ENCODE results near the gene RIC1. TPM values are rescaled to one million over a fixed set of nuclear protein-coding genes. Genes with fewer than 3 reads are reported as not detected.

RIC1 gene
- total RNA-seq, 2 donors from 2014 or later = 12.8 to 17.9 TPM

DNA sequence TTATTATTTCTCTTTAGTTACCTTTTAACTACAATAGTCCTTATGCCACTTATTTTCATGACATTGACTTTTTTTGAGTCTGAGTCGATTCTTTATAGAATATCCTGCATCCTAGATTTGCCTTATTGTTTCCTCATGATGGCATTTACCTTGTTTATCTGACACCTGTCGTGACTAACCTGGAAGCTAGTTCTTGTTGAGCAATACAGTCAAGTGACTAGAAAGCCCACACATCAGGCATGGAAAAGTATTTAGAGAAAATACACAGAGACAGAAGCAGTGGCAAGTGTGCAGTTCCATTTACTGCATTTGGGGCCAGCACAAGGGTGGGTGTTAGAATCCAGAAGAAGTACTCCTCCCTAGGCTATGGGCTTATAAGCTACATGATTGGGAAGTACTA is 106.2 kb downstream of the RIC1 start:
- H3K4me3 ChIP-seq = no peak overlapping the region
- no peak overlapping the region for H3K27ac ChIP-seq
- H3K9me3 ChIP-seq = no peaks in the 10 kb centered on the region
- H3K4me1 ChIP-seq = no peaks in the 10 kb centered on the region
- DNase-seq = no peak
- TF ChIP-seq, protein P1, sequence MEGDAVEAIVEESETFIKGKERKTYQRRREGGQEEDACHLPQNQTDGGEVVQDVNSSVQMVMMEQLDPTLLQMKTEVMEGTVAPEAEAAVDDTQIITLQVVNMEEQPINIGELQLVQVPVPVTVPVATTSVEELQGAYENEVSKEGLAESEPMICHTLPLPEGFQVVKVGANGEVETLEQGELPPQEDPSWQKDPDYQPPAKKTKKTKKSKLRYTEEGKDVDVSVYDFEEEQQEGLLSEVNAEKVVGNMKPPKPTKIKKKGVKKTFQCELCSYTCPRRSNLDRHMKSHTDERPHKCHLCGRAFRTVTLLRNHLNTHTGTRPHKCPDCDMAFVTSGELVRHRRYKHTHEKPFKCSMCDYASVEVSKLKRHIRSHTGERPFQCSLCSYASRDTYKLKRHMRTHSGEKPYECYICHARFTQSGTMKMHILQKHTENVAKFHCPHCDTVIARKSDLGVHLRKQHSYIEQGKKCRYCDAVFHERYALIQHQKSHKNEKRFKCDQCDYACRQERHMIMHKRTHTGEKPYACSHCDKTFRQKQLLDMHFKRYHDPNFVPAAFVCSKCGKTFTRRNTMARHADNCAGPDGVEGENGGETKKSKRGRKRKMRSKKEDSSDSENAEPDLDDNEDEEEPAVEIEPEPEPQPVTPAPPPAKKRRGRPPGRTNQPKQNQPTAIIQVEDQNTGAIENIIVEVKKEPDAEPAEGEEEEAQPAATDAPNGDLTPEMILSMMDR (IDR thresholded peaks at IDR 0.05) = no peak
- no peaks in the 10 kb centered on the region for H3K36me3 ChIP-seq
- H3K27me3 ChIP-seq = no peaks in the 10 kb centered on the region
- H3K9ac ChIP-seq (ENCODE audit: low read depth in 2 of 2, low read length in 2 of 2) = no peak overlapping the region
- intact Hi-C loops (cut with DNase I) = no loop called here

DNA sequence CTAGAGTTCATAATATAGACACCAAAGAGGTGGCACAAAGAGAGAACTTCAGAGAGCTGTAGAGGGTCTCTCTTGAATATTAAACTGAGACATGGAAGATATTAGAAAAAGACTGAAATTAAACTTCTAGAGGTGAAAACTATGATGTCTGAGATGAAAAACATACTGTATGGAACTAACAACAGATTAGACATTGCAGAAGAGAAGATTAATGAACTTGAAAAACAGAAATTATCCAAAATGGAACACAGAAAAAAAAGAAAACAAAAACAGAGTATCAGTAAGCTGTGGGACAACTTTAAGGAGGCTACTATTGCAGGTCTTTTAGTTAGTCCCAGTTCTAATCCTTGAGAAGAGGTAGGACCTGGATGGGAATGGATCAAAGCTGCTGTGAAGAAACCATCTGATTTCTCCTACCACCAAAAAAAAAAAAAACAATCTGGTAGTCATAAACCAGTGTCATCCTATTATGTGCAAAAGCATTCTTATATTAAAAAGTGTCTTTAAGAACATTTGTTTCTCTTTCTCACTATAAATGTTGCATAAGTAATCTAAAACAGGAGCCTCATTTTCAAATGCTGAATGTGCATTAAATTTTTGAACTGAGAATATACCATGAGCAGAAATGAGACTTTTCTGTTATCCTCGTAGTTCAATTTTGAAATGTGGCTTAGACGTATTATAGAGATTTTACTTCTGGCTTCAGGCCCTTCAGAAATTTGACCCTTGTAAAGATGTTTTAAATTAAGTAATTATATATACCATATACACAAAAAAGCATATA is 107.8 kb downstream of the RIC1 start:
- Histone ChIP-seq H3K27me3 (no peaks in the 10 kb centered on the region), H3K36me3 (no peaks in the 10 kb centered on the region)

DNA sequence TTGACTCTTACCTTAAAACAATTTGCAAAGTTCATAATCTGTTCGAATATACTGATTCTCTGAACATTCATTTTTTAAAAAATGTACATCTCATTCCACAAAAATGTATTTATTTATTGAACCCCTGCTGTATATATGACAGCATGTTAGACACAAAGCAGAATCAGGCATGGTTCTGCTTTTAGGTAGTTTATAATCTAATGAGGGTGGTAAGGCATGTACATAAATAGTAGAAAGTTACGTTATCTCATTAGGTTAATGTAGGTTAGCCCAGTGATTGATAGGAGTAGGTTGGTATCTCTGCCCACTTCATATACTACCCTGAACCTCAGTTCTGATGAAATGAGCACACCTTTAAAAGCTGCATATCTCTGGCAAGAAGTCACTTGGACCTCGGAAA is 114.2 kb downstream of the RIC1 start:
- no peak for DNase-seq
- no peak overlapping the region for H3K4me3 ChIP-seq
- H3K27me3 ChIP-seq = no peaks in the 10 kb centered on the region
- H3K4me1 ChIP-seq = no peaks in the 10 kb centered on the region
- peaks cover 4% of the 10 kb centered on the region for H3K36me3 ChIP-seq
- TF ChIP-seq, protein P1 (IDR thresholded peaks at IDR 0.05) = no peak
- no peak overlapping the region for H3K9ac ChIP-seq (ENCODE audit: low read depth in 2 of 2, low read length in 2 of 2)
- no peaks in the 10 kb centered on the region for H3K9me3 ChIP-seq
- H3K27ac ChIP-seq = no peak overlapping the region
- intact Hi-C loops (cut with DNase I) = no loop called here

More for the DNA sequence above, 107.8 kb downstream of the RIC1 start:
- Histone ChIP-seq H3K9me3 (no peaks in the 10 kb centered on the region), H3K27ac (no peak overlapping the region), H3K9ac (ENCODE audit: low read depth in 2 of 2, low read length in 2 of 2) (no peak overlapping the region), H3K4me1 (no peaks in the 10 kb centered on the region), H3K4me3 (no peak overlapping the region)
- no peak for DNase-seq
- TF ChIP-seq, protein P1 (IDR thresholded peaks at IDR 0.05) = no peak
- intact Hi-C loops (cut with DNase I) = no loop called here

DNA sequence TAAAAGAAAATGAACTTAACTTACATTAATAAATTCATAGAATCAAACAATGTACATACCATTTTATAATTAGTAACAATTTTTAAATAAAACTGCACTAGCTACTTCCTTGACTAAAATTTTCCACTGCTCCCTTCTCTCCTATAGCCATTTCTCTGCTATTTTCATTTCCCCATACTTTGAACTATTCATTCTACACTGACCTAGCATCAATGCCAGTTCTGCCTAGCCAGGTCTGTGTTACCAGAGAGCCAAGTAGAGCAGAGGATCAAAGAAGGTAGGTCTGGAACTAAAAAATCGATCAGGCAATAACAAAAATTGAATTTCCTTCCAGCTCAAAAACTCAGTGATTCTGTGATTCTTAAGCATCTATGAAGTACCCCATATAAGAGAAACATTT is 119.5 kb downstream of the RIC1 start:
- no peaks in the 10 kb centered on the region for H3K36me3 ChIP-seq
- H3K27me3 ChIP-seq = no peaks in the 10 kb centered on the region
- intact Hi-C loops (cut with DNase I) = no loop called here
- no peaks in the 10 kb centered on the region for H3K4me1 ChIP-seq
- H3K9ac ChIP-seq (ENCODE audit: low read depth in 2 of 2, low read length in 2 of 2) = no peak overlapping the region
- H3K4me3 ChIP-seq = no peak overlapping the region
- no peak overlapping the region for H3K27ac ChIP-seq
- H3K9me3 ChIP-seq = no peaks in the 10 kb centered on the region
- DNase-seq = no peak
- TF ChIP-seq, protein P1 (IDR thresholded peaks at IDR 0.05) = no peak

DNA sequence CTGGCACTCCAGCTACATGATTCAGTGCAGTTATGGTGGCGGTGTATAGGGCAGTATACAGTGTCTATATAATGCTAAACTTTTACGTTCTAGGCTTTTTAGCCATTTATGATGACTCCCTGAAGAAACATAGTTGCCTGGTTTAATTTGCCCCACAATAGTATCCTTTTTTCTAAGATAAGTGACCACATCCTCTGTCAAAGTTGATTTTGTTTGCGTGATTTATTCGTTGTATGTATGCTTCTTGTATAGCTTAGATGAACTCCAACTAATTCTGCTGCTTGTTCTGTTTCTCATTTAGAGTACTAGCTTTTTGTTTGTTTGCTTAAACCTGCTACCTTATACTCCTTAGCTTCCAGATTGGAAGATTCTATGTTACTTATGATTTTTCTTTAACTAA is 120.4 kb downstream of the RIC1 start:
- Histone ChIP-seq H3K4me3 (no peak overlapping the region), H3K4me1 (no peaks in the 10 kb centered on the region), H3K36me3 (no peaks in the 10 kb centered on the region), H3K27ac (no peak overlapping the region), H3K9ac (ENCODE audit: low read depth in 2 of 2, low read length in 2 of 2) (no peak overlapping the region), H3K9me3 (no peaks in the 10 kb centered on the region), H3K27me3 (no peaks in the 10 kb centered on the region)
- TF ChIP-seq, protein P1 (IDR thresholded peaks at IDR 0.05) = no peak
- intact Hi-C loops (cut with DNase I) = no loop called here
- no peak for DNase-seq

Data from colonic mucosa (tissue), 4 donors.